H9 (cell line): ENCODE measurements around the gene GRIK3. TPM values are rescaled to one million over a fixed set of nuclear protein-coding genes. Genes with fewer than 3 reads are reported as not detected.

Experiments
- DNase-seq: peaks from one replicate; pipeline ENCODE4 v3.0.0-alpha.2; 2017
- H2AFZ ChIP-seq: one replicate; pipeline ENCODE4 v1.6.1; 2013; ENCODE audit warnings: mild to moderate bottlenecking, low read length, control low read depth, moderate library complexity
- H2AK5ac ChIP-seq: 2 replicates; pipeline ENCODE4 v1.6.1; 2013; ENCODE audit warnings: low read length, control low read depth, mixed read lengths; ENCODE audit not compliant: insufficient read length
- H2BK120ac ChIP-seq: one replicate; pipeline ENCODE4 v1.6.1; 2013; ENCODE audit warnings: low read depth, mild to moderate bottlenecking, low read length, control low read depth, inconsistent platforms; ENCODE audit not compliant: poor library complexity, severe bottlenecking
- H2BK12ac ChIP-seq: 2 replicates; pipeline ENCODE4 v1.6.1; 2013; ENCODE audit warnings: low read length, control low read depth, mixed read lengths, low read depth; ENCODE audit not compliant: insufficient read length
- H2BK15ac ChIP-seq: 2 replicates; pipeline ENCODE4 v1.6.1; 2013; ENCODE audit warnings: low read depth, low read length, control low read depth
- H2BK20ac ChIP-seq: one replicate; pipeline ENCODE4 v1.6.1; 2013; ENCODE audit warnings: low read depth, mild to moderate bottlenecking, low read length, control low read depth, inconsistent platforms; ENCODE audit not compliant: poor library complexity, severe bottlenecking
- H2BK5ac ChIP-seq: 2 replicates; pipeline ENCODE4 v1.6.1; 2013; ENCODE audit warnings: low read length, control low read depth, mixed read lengths; ENCODE audit not compliant: insufficient read length
- H3K14ac ChIP-seq: 2 replicates; pipeline ENCODE4 v1.6.1; 2013; ENCODE audit warnings: low read length, control low read depth; ENCODE audit not compliant: insufficient read depth
- H3K18ac ChIP-seq: 2 replicates; pipeline ENCODE4 v1.6.1; 2013; ENCODE audit warnings: low read depth, mild to moderate bottlenecking, mixed read lengths, low read length, control low read depth; ENCODE audit not compliant: insufficient read length
- H3K23ac ChIP-seq: 2 replicates; pipeline ENCODE4 v1.6.1; 2013; ENCODE audit warnings: low read length, control low read depth, mixed read lengths, low read depth; ENCODE audit not compliant: insufficient read length
- H3K23me2 ChIP-seq: 2 replicates; pipeline ENCODE4 v1.6.1; 2013; ENCODE audit warnings: low read depth, mild to moderate bottlenecking, mixed read lengths, low read length, control low read depth; ENCODE audit not compliant: insufficient read length, poor library complexity, severe bottlenecking
- H3K27ac ChIP-seq: 2 replicates; pipeline ENCODE4 v1.5.1; 2013; ENCODE audit warnings: low read length, control low read depth, mixed read lengths, low read depth; ENCODE audit not compliant: insufficient read length
- H3K27me3 ChIP-seq: 2 replicates; pipeline ENCODE4 v1.6.1; 2013; ENCODE audit warnings: low read length, control low read depth, inconsistent platforms; ENCODE audit not compliant: insufficient read depth
- H3K4ac ChIP-seq: 2 replicates; pipeline ENCODE4 v1.6.1; 2013; ENCODE audit warnings: low read depth, mild to moderate bottlenecking, control low read depth, inconsistent platforms, low read length, moderate library complexity
- H3K4me1 ChIP-seq: 2 replicates; pipeline ENCODE4 v1.6.1; 2013; ENCODE audit warnings: low read length, control low read depth, inconsistent platforms; ENCODE audit not compliant: insufficient read depth
- H3K4me2 ChIP-seq: 2 replicates; pipeline ENCODE4 v1.6.1; 2013; ENCODE audit warnings: low read length, control low read depth, mixed read lengths; ENCODE audit not compliant: insufficient read length, insufficient read depth
- H3K56ac ChIP-seq: 2 replicates; pipeline ENCODE4 v1.6.1; 2013; ENCODE audit warnings: low read depth, mild to moderate bottlenecking, mixed read lengths, low read length, control low read depth; ENCODE audit not compliant: insufficient read length
- H3K79me1 ChIP-seq: 2 replicates; pipeline ENCODE4 v1.6.1; 2013; ENCODE audit warnings: low read depth, mild to moderate bottlenecking, moderate library complexity, low read length, control low read depth, inconsistent platforms; ENCODE audit not compliant: insufficient read depth, poor library complexity, severe bottlenecking
- H3K79me2 ChIP-seq: 2 replicates; pipeline ENCODE4 v1.6.1; 2013; ENCODE audit warnings: low read length, control low read depth, inconsistent platforms; ENCODE audit not compliant: insufficient read depth
- H3K9ac ChIP-seq: 2 replicates; pipeline ENCODE4 v1.6.1; 2013; ENCODE audit warnings: low read length, control low read depth, mixed read lengths; ENCODE audit not compliant: insufficient read length; ENCODE audit errors: extremely low read depth
- H3K9me3 ChIP-seq: one replicate; pipeline ENCODE4 v1.6.1; 2013; ENCODE audit warnings: low read depth, low read length, inconsistent platforms; ENCODE audit not compliant: control insufficient read depth
- H3T11ph ChIP-seq: one replicate; pipeline ENCODE4 v1.6.1; 2013; ENCODE audit warnings: mild to moderate bottlenecking, low read length, control low read depth, inconsistent platforms
- H4K20me1 ChIP-seq: one replicate; pipeline ENCODE4 v1.6.1; 2013; ENCODE audit not compliant: control insufficient read depth, insufficient read length, insufficient read depth
- H4K5ac ChIP-seq: 2 replicates; pipeline ENCODE4 v1.6.1; 2013; ENCODE audit warnings: low read depth, mild to moderate bottlenecking, mixed read lengths, low read length, control low read depth; ENCODE audit not compliant: insufficient read length
- H4K8ac ChIP-seq: replicated peaks from 2 replicates; pipeline ENCODE4 v1.6.1; 2013; ENCODE audit warnings: low read length, control low read depth, mixed read lengths, low read depth; ENCODE audit not compliant: insufficient read length
- H4K91ac ChIP-seq: 2 replicates; pipeline ENCODE4 v1.6.1; 2013; ENCODE audit warnings: low read depth, mild to moderate bottlenecking, moderate library complexity, mixed read lengths, low read length, control low read depth; ENCODE audit not compliant: insufficient read length
- H3K27ac Mint-ChIP-seq, 3 experiments: 2 replicates in 2 of 3; 3 replicates in 1 of 3; pipeline ENCODE4 v1.8.0; 2020 to 2021; ENCODE audit warnings: mixed read lengths in 3 of 3, mild to moderate bottlenecking in 1 of 3, moderate library complexity in 1 of 3
- H3K27me3 Mint-ChIP-seq: 2 replicates; pipeline ENCODE4 v1.8.0; 2021; ENCODE audit warnings: low read depth, mild to moderate bottlenecking, moderate library complexity, mixed read lengths
- H3K36me3 Mint-ChIP-seq, 3 experiments: 2 replicates in 2 of 3; 3 replicates in 1 of 3; pipeline ENCODE4 v1.8.0; 2020 to 2021; ENCODE audit warnings: low read depth in 3 of 3, mixed read lengths in 3 of 3; ENCODE audit not compliant: insufficient read depth in 1 of 3
- H3K4me1 Mint-ChIP-seq, 2 experiments: 2 replicates each; pipeline ENCODE4 v1.8.0; 2020; ENCODE audit warnings: mixed read lengths in 2 of 2
- H3K4me3 Mint-ChIP-seq, 2 experiments: 2 replicates in 1 of 2; 3 replicates in 1 of 2; pipeline ENCODE4 v1.8.0; 2020 to 2021; ENCODE audit warnings: mild to moderate bottlenecking in 2 of 2, mixed read lengths in 2 of 2, moderate library complexity in 1 of 2
- H3K9me3 Mint-ChIP-seq, 2 experiments: 2 replicates in 1 of 2; 3 replicates in 1 of 2; pipeline ENCODE4 v1.8.0; 2020; ENCODE audit warnings: mild to moderate bottlenecking in 2 of 2, mixed read lengths in 2 of 2, moderate library complexity in 1 of 2
- WGBS: extraction: QIAGEN DNeasy Blood & Tissue Kit; methylation state at CpG from one replicate; pipeline ENCODE4 v1.1.7; 2013; ENCODE audit warnings: missing lambda C conversion rate, low lambda C conversion rate, mixed read lengths; ENCODE audit not compliant: insufficient read length; ENCODE audit errors: extremely low coverage; 5-methylcytosine and 5-hydroxymethylcytosine counted together
- total RNA-seq: library from RNA; stranded (reverse); gene quantifications from 2 replicates; pipeline ENCODE4 v1.2.1, GENCODE V29; 2021
- TF ChIP-seq, protein P1 (sequence below): fragments of 200-600 bp; sonication (generic); conservative IDR thresholded peaks from 3 replicates; pipeline ENCODE4 v1.8.0; 2021; ENCODE audit warnings: antibody characterized with exemption, mild to moderate bottlenecking

GRIK3 gene
- total RNA-seq, 1 experiment from 2014 or later, result 1.7 TPM

- Mint-ChIP-seq H3K9me3 (no peaks in the 10 kb centered on the region; a peak in 1 of 5 replicates), H3K4me1 (peaks cover 7 to 15% of the 10 kb centered on the region in 2 experiments), H3K4me3 (no peak overlapping the region), H3K27ac (no peak overlapping the region), H3K36me3 (no peaks in the 10 kb centered on the region), H3K27me3 (peaks cover 14% of the 10 kb centered on the region)
- Histone ChIP-seq H3K4me1 (no peaks in the 10 kb centered on the region), H2AFZ (no peak overlapping the region), H3K18ac (no peak overlapping the region), H3K14ac (no peak overlapping the region), H4K8ac (no peak overlapping the region), H3K9me3 (no peaks in the 10 kb centered on the region), H3K79me2 (no peaks in the 10 kb centered on the region), H2BK15ac (no peak overlapping the region), H3K27me3 (no peaks in the 10 kb centered on the region), H2BK20ac (no peak overlapping the region), H3K4me2 (no peak overlapping the region), H3K23ac (no peak overlapping the region), H2BK12ac (no peak overlapping the region), H4K91ac (no peak overlapping the region), H3K79me1 (no peaks in the 10 kb centered on the region), H3K9ac (no peak overlapping the region), H4K20me1 (no peaks in the 10 kb centered on the region), H4K5ac (no peak overlapping the region), H2AK5ac (no peak overlapping the region), H2BK5ac (no peak overlapping the region), H3K27ac (no peak overlapping the region), H2BK120ac (no peak overlapping the region), H3K23me2 (no peaks in the 10 kb centered on the region), H3K56ac (no peak overlapping the region), H3T11ph (no peak overlapping the region), H3K4ac (no peak overlapping the region)
- TF ChIP-seq, protein P1, sequence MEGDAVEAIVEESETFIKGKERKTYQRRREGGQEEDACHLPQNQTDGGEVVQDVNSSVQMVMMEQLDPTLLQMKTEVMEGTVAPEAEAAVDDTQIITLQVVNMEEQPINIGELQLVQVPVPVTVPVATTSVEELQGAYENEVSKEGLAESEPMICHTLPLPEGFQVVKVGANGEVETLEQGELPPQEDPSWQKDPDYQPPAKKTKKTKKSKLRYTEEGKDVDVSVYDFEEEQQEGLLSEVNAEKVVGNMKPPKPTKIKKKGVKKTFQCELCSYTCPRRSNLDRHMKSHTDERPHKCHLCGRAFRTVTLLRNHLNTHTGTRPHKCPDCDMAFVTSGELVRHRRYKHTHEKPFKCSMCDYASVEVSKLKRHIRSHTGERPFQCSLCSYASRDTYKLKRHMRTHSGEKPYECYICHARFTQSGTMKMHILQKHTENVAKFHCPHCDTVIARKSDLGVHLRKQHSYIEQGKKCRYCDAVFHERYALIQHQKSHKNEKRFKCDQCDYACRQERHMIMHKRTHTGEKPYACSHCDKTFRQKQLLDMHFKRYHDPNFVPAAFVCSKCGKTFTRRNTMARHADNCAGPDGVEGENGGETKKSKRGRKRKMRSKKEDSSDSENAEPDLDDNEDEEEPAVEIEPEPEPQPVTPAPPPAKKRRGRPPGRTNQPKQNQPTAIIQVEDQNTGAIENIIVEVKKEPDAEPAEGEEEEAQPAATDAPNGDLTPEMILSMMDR, result no peak
- DNase-seq, result no peak
- WGBS, result no CpG with 5 or more reads among the region's 12 CpGs
Observed at GRCh38 chr1:36787312-36787913, 246.9 kb downstream of the GRIK3 start.
